ENCODE results near the gene FCN2.

GRCh38 chr9:134916161-134916665 is 35.6 kb downstream of the FCN2 start:
- TF ChIP-seq POLR2A (IDR thresholded peaks at IDR 0.05; ENCODE audit: borderline replicate concordance, extremely low read depth, insufficient read depth, insufficient read length) (no peak), TCF7L2 (IDR thresholded peaks at IDR 0.05; ENCODE audit: borderline replicate concordance, extremely low read depth, insufficient read depth, insufficient read length) (no peak)
